Endothelial cell of umbilical vein (primary cell): Measurements from ENCODE around the gene SDE2.

Experiments
- EZH2 ChIP-seq: IDR thresholded peaks from 2 replicates; pipeline ENCODE4 v1.6.1; 2012; ENCODE audit warnings: borderline replicate concordance, low read depth, mild to moderate bottlenecking, moderate library complexity, low read length, inconsistent platforms; ENCODE audit not compliant: severe bottlenecking
- POLR2A ChIP-seq: IDR thresholded peaks from 2 replicates; pipeline ENCODE4 v1.6.1; 2012; ENCODE audit warnings: low read depth, mild to moderate bottlenecking, control low read depth, low read length

- TF ChIP-seq EZH2 (no peak), POLR2A (no peak)
Measured at GRCh38 chr1:225950905-225951497, 48.1 kb downstream of the SDE2 start.
